GM12873 (cell line): ENCODE measurements around the gene CCDC177.

Experiments used
- TF ChIP-seq, protein P1 (sequence below): IDR thresholded peaks from 2 replicates; pipeline ENCODE4 v1.5.1; 2012; ENCODE audit warnings: low read depth, mild to moderate bottlenecking, moderate library complexity, low read length, control low read depth; ENCODE audit not compliant: insufficient read depth; ENCODE audit errors: missing control alignments

CCDC177 gene

DNA sequence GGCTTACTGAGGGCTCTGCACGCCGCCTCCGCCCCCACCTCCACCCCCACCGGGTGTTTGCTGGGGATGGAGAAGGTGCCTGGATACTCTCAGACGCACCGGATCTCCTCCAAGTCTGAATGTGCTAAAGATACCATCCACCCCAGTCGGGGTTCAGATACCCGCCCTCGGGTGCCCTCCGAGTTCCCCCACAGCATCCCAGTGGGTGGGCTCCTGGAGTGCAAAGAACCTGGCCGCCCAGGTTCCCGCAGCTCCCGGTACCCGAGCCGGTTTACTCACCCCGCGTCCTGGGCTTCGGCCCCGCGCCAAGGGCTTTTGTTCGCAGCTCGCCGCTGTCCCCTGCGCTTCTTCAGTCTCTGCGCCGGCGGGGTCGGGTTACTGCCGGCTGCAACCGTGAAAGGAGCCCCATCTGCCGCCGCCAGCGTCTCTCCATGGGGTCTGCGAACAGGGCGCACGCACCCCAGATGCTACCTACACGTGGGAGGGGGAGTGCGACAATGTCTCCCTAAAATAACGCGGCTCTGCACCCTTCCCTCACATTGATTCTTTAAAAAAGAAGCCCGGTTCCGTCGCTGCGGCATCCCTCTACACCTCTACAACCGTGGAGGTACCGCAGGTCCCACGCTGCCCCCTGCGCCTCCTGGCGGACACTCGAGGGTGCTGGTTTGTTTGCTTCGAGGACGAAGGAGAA is at the start of gene CCDC177:
Gene CCDC177, minus strand, starts transcription at position 609 of the 691 bp plus-strand sequence. CDS start 1,249 bp downstream, outside the sequence.
- TF ChIP-seq, protein P1, sequence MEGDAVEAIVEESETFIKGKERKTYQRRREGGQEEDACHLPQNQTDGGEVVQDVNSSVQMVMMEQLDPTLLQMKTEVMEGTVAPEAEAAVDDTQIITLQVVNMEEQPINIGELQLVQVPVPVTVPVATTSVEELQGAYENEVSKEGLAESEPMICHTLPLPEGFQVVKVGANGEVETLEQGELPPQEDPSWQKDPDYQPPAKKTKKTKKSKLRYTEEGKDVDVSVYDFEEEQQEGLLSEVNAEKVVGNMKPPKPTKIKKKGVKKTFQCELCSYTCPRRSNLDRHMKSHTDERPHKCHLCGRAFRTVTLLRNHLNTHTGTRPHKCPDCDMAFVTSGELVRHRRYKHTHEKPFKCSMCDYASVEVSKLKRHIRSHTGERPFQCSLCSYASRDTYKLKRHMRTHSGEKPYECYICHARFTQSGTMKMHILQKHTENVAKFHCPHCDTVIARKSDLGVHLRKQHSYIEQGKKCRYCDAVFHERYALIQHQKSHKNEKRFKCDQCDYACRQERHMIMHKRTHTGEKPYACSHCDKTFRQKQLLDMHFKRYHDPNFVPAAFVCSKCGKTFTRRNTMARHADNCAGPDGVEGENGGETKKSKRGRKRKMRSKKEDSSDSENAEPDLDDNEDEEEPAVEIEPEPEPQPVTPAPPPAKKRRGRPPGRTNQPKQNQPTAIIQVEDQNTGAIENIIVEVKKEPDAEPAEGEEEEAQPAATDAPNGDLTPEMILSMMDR: peak; percentile 81

DNA sequence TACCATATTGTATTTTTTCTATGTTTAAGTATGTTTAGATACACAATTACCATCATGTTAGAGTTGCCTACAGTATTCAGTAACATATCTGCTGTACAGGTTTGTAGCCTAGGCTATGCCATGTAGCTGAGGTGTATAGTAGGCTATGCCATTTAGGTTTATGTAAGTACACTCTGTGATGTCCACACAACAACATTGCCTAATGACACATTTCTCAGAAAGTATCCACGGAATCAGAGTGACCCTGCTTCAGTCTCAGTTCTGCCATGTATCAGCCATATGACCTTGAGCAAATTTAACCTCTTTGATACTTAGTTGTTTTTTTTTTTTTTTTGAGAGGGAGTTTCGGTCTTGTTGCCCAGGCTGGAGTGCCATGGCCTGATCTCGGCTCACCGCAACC is 49.5 kb upstream of the CCDC177 start:
- TF ChIP-seq, protein P1: no peak

DNA sequence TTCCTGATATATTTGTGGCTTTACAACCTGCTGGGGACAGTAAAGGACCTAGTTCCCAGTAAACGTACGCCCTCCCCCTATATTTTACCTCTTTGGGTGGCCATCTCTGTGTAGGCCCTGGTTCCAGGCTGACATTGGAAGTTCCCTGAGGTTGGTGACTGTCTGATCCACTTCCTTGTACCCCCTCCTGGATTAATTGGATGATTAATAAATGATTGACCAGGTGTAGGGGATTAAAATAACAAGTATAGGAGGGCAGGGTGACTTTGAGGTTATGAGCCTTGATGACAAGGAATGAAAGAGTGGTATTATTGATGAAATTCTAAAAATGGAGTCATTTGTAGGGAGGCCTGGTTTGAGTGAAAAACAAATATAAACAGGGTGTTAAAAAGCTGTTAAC is 46.3 kb upstream of the CCDC177 start:
- TF ChIP-seq, protein P1: no peak

DNA sequence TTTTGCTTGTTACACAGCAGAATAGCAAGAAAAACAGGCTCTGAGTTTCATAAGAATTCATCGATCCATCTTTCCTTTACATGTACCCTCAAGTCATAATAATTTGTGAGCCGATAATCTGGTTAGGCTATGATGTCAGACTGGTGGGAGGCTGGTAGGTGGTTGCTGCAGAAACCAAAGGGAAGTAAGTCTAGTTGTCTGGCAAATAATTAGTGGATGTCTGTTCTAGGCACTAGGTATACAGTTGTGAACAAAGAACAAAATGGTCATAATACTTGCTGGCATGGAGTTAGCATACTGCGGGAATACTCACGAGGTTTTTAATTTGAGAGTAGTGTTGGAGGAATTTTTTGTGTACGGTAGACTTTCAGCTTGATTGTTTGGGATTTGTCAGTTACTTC is 45.5 kb upstream of the CCDC177 start:
- TF ChIP-seq, protein P1: no peak

GRCh38 chr14:69619012-69619411 is 44.3 kb upstream of the CCDC177 start:
- TF ChIP-seq, protein P1: no peak

GRCh38 chr14:69617796-69618195 is 43.1 kb upstream of the CCDC177 start:
- TF ChIP-seq, protein P1: no peak

- TF ChIP-seq, protein P1: no peak
Observed at GRCh38 chr14:69616408-69616773, 41.7 kb upstream of the CCDC177 start.
